DOHH2 (cell line): ENCODE data around the gene LPAR1.

Experiments used
- CTCF ChIP-seq: fragments of 200-600 bp; sonication (generic); IDR thresholded peaks from one replicate; pipeline ENCODE4 v1.5.1; 2014; ENCODE audit warnings: antibody characterized with exemption, mild to moderate bottlenecking, low read depth, low read length; ENCODE audit not compliant: poor library complexity, severe bottlenecking
- EZH2phosphoT487 ChIP-seq: fragments of 200-600 bp; sonication (generic); IDR thresholded peaks from 2 replicates; pipeline ENCODE4 v1.6.1; 2017; ENCODE audit warnings: borderline replicate concordance, mild to moderate bottlenecking, antibody characterized with exemption, low read length, moderate library complexity, mixed read lengths

GRCh38 chr9:111034170-111034897 is 3.9 kb downstream of the LPAR1 start:
- TF ChIP-seq CTCF = no peak
- TF ChIP-seq EZH2phosphoT487 = no peak
